Measurements from ENCODE around the gene NT5C1A.

GRCh38 chr1:39670689-39671088 is 1.2 kb downstream of the NT5C1A start:
- no peak for TF ChIP-seq EZH2phosphoT487 (IDR thresholded peaks at IDR 0.05; ENCODE audit: low read depth, severe bottlenecking, unreplicated experiment)
- no peak for TF ChIP-seq CTCF (IDR thresholded peaks at IDR 0.05; ENCODE audit: poor library complexity)
- no peak for TF ChIP-seq EZH2 (IDR thresholded peaks at IDR 0.05; ENCODE audit: borderline replicate concordance)

Measured in hepatocyte (in vitro differentiated cells).